HUES48 (cell line): ENCODE results near the gene AOAH.

Source experiments
- H3K27ac ChIP-seq: one replicate; pipeline ENCODE4 v1.7.0; 2013; ENCODE audit warnings: low read depth, low read length, inconsistent platforms
- H3K27me3 ChIP-seq: 2 replicates; pipeline ENCODE4 v1.6.1; 2013; ENCODE audit warnings: mild to moderate bottlenecking, low read length; ENCODE audit not compliant: control insufficient read depth, insufficient read depth
- H3K36me3 ChIP-seq: 2 replicates; pipeline ENCODE4 v1.6.1; 2013; ENCODE audit warnings: low read length; ENCODE audit not compliant: control insufficient read depth, insufficient read depth
- H3K4me1 ChIP-seq: 2 replicates; pipeline ENCODE4 v1.6.1; 2013; ENCODE audit warnings: mild to moderate bottlenecking, low read length; ENCODE audit not compliant: control insufficient read depth, insufficient read depth
- H3K4me3 ChIP-seq: 2 replicates; pipeline ENCODE4 v1.5.1; 2013; ENCODE audit warnings: mild to moderate bottlenecking, low read depth, low read length
- H3K9ac ChIP-seq: 2 replicates; pipeline ENCODE4 v1.6.1; 2013; ENCODE audit warnings: mild to moderate bottlenecking, low read depth, low read length, moderate library complexity
- H3K9me3 ChIP-seq: 2 replicates; pipeline ENCODE4 v1.6.1; 2013; ENCODE audit warnings: low read length; ENCODE audit not compliant: control insufficient read depth, insufficient read depth

The AOAH gene

DNA sequence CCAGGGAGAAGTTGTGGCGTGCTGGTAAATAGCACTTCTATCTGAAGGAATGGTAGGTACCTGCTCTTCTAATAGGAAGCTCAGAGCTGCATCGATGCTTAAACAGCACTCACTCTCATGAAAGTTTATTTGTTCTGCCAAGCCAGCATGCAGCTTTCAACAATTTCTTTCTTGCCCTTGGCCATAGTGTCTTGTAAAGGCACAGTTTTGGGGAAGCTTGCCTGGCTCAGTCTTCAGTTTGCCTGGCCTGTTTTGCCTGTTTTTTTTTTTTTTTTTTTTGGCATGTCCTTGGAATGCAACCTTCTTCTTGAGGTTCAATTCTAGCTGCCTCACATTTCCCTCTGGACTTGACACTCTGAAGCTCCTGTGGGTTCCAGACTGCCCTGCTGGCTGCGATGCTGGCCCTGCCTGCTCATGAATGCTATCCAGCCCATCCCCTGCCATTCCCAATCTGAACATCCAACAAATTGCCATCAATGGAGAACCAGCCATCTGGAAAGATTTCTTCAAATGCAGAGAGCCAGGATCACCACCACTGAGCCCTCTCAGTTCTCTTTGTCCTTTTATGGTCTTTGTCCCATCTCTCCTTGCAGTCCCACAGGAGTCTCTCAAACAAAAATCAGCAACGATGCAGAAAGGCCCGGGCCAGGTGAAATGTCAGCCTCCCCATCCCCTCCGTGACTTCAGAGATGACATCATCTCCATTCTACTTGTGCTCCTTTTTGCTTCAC lies 200.8 kb downstream of the AOAH start:
- no peak overlapping the region for H3K4me3 ChIP-seq
- H3K27me3 ChIP-seq = no peaks in the 10 kb centered on the region
- H3K9me3 ChIP-seq = no peaks in the 10 kb centered on the region
- no peak overlapping the region for H3K27ac ChIP-seq
- H3K9ac ChIP-seq = no peak overlapping the region
- no peaks in the 10 kb centered on the region for H3K36me3 ChIP-seq
- no peaks in the 10 kb centered on the region; the same call in 1 of the 2 replicates for H3K4me1 ChIP-seq

DNA sequence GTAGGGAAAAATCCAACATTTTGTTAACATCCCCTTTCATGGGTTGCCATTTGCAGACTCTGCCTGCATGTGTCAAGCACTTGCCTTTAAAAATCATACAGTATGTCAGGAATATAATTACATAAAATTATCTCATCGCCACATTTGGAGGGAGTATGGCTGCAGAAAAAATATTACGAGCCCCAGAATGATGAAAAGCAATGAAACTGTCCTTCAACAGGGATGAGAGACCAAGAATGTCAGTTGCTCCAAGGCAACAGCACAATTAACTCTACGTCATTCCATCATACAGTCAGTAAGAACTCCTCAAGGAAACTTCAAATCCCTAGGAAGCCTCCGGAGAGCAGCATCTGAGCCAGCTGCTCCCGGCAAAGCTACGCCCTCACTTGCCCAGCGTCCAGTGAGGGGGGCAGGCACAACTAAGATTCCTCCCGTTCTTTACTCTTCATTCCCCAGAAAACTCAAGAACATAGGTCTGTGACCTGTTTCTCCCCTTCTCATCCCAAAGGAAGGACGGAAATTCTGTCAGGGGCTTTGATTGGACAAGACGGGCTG lies 201.8 kb downstream of the AOAH start:
- H3K4me1 ChIP-seq = no peaks in the 10 kb centered on the region; the same call in 1 of the 2 replicates
- H3K27me3 ChIP-seq = no peaks in the 10 kb centered on the region
- no peak overlapping the region for H3K27ac ChIP-seq
- H3K36me3 ChIP-seq = no peaks in the 10 kb centered on the region
- no peak overlapping the region for H3K4me3 ChIP-seq
- no peak overlapping the region for H3K9ac ChIP-seq
- no peaks in the 10 kb centered on the region for H3K9me3 ChIP-seq

DNA sequence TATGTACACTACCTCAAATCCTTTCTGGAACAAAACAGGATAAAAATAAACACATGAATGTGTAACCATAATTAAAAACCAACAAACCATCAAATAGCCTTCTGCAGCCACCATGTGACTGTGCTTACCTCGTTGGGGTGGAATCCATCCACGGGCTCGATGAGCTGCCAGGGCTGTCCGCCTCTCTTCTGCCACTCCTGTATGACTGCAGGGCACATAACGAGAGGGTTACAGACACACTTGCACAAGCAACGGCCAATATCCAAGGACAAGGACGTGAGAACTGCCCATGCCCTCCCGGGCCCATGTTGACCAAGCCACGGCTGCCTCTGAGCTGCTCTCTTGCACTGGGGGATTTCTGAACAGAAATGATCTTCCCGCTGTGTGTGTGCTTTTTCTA lies 202.4 kb downstream of the AOAH start:
- no peaks in the 10 kb centered on the region; the same call in 1 of the 2 replicates for H3K4me1 ChIP-seq
- H3K27ac ChIP-seq = no peak overlapping the region
- H3K9ac ChIP-seq = no peak overlapping the region
- H3K36me3 ChIP-seq = no peaks in the 10 kb centered on the region
- no peak overlapping the region for H3K4me3 ChIP-seq
- no peaks in the 10 kb centered on the region for H3K9me3 ChIP-seq
- H3K27me3 ChIP-seq = no peaks in the 10 kb centered on the region

DNA sequence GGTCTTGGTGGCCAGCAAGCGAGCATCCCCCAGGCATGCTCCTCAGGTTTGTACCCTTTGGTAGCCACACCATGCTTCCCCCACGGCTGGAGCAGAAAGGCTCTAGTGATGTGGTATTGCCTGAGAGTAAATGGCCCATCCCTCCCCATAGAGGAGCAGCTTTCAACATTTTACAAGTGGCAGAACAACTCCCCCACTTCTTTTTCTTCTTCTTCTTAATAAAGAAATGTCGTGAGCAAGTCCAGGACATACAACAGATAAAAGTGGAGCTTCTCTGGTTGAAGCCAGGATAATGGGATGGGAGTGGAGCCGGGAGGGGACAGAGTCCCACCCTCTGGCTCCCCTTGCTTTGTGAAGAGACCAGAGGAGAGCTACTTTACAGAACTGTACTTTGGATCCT lies 203.2 kb downstream of the AOAH start:
- Histone ChIP-seq H3K9me3 (no peaks in the 10 kb centered on the region), H3K4me3 (no peak overlapping the region), H3K4me1 (peaks cover 5% of the 10 kb centered on the region; the same call in 1 of the 2 replicates)

DNA sequence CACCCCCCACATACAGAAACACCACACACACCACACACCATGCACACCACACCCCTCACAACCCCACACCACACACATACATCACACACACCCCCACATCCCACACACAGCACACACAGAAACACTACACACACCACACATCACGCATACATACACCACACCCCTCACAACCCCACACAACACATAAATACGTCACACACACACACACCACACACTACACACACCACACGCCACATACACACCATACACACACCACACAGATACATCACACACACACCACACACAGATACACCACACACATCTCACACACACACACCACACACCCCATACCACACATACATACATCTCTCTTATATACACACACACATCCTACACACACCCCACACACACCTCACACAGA lies 208.4 kb downstream of the AOAH start:
- Histone ChIP-seq H3K4me3 (no peak overlapping the region), H3K27ac (no peak overlapping the region), H3K9ac (no peak overlapping the region), H3K9me3 (no peaks in the 10 kb centered on the region), H3K36me3 (no peaks in the 10 kb centered on the region), H3K27me3 (no peaks in the 10 kb centered on the region), H3K4me1 (peaks cover 5% of the 10 kb centered on the region; the same call in 1 of the 2 replicates)

More for the DNA sequence above, 203.2 kb downstream of the AOAH start:
- Histone ChIP-seq H3K27ac (no peak overlapping the region), H3K9ac (no peak overlapping the region), H3K27me3 (no peaks in the 10 kb centered on the region), H3K36me3 (no peaks in the 10 kb centered on the region)

DNA sequence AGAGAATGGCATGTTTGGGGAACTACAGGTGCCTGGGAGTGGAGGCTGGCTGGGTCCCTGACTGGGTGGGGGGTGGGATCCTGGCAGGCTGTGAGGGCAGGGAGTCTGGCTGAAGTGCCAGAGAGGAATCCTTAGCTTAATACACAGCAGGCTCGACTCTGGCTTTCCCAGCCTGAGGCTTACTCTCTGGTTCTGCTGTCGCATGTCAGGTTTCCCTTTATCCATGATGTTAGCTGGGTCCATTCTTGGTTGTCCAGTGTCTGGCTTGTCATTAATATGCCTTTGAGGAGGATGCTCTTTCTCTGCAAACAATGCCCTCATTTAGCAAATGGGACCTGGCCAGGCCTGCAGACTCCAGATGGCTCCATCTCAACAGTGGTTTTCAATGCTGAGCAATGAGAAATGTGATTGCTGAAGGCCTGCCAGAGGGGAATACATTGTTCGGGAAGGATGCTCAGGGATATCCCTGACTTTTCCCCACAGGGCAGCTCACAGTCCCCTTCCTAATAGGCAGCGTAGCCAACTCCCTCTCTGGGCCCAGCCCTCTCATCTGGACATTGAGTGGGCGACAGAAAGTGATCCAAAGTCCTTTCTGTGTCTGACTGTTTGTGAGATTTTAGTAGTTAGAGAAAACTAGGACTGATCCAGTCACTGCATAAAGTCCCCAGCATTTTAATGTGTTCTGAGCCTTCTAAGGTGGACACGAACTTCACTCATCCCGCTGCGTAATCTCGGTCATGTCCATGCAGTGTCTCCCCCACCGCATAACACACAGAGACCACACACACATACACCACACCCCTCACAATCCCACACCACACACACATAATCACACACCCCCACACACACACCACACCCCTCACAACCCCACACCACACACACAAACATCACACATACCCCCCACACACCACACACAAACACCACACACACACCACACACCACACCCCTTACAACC lies 209.7 kb downstream of the AOAH start:
- no peak overlapping the region for H3K9ac ChIP-seq
- H3K36me3 ChIP-seq = no peaks in the 10 kb centered on the region
- H3K4me3 ChIP-seq = no peak overlapping the region
- no peaks in the 10 kb centered on the region for H3K9me3 ChIP-seq
- no peak overlapping the region for H3K27ac ChIP-seq
- H3K27me3 ChIP-seq = no peaks in the 10 kb centered on the region
- H3K4me1 ChIP-seq = peaks cover 9% of the 10 kb centered on the region; the same call in 1 of the 2 replicates

DNA sequence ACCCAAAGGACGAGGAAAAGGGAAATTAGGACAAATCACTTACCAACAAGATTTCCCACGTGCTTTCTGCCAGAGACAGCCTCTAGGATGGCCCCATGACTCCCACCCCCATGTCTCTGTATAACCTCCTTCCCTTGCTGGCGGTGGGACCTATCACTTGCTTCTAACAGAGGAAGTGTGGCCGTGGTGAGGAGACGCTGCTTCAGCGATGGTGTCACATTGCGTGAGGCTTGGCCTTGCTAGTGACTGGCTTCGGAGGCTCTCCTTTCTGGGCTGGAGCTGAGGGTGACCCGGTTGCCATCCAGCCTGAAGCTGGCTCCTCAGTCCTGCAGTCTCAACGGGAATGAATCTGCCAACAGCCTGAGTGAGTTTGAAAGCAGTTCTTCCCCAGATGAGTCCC lies 210.9 kb downstream of the AOAH start:
- Histone ChIP-seq H3K9me3 (no peaks in the 10 kb centered on the region), H3K9ac (no peak overlapping the region), H3K4me3 (no peak overlapping the region), H3K4me1 (peaks cover 9% of the 10 kb centered on the region; the same call in 1 of the 2 replicates), H3K36me3 (no peaks in the 10 kb centered on the region), H3K27ac (no peak overlapping the region), H3K27me3 (no peaks in the 10 kb centered on the region)

DNA sequence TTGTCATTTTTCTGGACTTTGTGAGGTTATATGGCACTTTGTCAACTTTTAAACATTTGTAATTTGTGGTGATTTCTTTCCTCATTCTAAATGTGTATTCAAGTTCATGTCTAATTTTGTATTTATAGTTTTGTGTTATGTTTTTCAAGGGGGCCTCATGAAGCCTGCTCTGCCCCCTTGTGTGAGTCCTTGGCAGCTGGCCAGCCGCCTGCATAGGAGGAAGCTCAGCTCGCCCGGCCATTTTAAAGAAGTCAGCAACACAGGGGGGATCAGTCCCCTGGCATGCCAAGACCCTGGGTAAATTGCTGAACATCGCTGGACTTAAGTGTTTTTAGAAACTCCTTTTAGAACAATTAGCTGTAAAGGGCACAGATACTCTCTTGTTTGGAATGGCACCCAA lies 211.7 kb downstream of the AOAH start:
- Histone ChIP-seq H3K9me3 (no peaks in the 10 kb centered on the region), H3K36me3 (no peaks in the 10 kb centered on the region), H3K9ac (no peak overlapping the region), H3K27me3 (no peaks in the 10 kb centered on the region), H3K4me3 (no peak overlapping the region), H3K27ac (no peak overlapping the region), H3K4me1 (peaks cover 9% of the 10 kb centered on the region; the same call in 1 of the 2 replicates)

DNA sequence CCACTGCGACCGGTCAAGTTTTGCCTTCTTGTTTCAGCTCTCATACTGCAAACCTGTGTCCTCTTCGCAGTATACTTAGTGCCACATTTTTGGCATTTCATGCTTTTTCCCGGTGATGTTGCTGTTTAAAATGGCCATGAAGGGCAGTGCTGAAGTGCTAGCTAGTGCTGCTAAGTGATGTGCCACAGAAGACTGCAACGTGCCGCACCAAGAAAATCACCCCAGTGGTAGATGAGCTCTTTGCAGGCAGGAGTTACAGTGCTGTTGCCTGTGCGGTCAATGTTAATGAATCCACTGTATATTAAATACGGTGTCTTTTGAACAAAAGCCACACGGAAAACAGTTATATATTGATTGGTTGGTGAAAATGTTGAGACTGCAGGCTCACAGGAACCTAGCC lies 214.3 kb downstream of the AOAH start:
- Histone ChIP-seq H3K4me1 (0 out of 2 replicates have a peak, but pooled peaks cover 5% of the 10 kb centered on the region), H3K9ac (no peak overlapping the region), H3K36me3 (no peaks in the 10 kb centered on the region), H3K27ac (no peak overlapping the region), H3K4me3 (no peak overlapping the region), H3K27me3 (no peaks in the 10 kb centered on the region), H3K9me3 (no peaks in the 10 kb centered on the region)

DNA sequence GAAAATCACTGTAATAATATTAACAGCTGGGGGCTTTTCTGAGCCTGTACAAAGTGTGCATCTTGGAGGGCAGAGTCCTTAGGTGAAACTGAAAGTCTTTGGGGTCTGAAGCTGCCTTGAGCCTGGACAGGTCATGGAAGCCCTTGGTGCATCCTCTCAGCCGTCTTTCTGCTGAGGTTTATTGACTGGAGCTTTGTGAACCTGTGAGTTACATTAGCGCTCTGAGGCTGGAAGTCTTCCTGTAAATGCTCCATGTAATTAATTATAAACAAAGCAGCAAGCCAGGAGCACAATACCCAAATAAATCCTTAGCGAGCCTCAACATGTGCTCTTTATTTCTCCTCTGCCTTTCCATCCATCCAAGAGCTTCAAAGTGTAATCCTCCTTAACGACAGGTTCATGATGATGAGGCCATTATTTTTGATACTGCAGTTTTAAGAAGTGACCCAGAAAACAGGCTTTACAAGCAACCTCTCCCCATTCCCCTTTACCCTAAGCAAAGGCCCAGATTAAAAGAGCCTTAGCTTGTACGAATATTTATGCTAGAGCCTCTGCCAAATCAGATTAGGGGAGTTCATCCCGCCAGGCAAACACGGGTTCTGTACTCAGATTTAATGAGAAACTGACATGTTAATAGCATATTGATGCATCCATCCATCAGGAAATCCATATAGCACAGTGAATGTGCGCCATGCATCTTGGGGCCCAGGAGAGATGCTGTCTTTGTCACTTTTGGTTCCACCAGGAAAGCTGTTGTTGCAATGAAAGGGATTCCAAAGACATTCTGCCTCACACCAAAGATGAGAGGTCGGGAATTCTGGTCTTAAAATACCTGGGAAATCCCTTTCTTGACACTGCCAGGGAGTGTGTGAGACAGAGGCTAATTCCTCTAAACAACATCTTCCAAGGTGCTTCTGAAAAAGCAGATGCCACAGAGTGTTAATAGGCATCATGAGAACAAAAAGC lies 216.5 kb downstream of the AOAH start:
- Histone ChIP-seq H3K9me3 (no peaks in the 10 kb centered on the region), H3K36me3 (no peaks in the 10 kb centered on the region), H3K27me3 (no peaks in the 10 kb centered on the region), H3K9ac (no peak overlapping the region), H3K4me3 (no peak overlapping the region), H3K27ac (no peak overlapping the region), H3K4me1 (0 out of 2 replicates have a peak, but pooled peaks cover 5% of the 10 kb centered on the region)
